GM18520 (cell line): ENCODE measurements around the gene ZBTB12.
A peak's percentile ranks its signal among the peaks of the same experiment; 100 is the strongest.
"Not testable (repeated sequence)": the region's sequence is repeated elsewhere in the genome, so short reads cannot be mapped to it uniquely, and the experiment has no call there.

Experiments used
- ATAC-seq: cut with Tn5 transposase; IDR thresholded peaks from one replicate; pipeline ENCODE4 v1.9.1; 2021; ENCODE audit not compliant: unreplicated experiment

The ZBTB12 gene

DNA sequence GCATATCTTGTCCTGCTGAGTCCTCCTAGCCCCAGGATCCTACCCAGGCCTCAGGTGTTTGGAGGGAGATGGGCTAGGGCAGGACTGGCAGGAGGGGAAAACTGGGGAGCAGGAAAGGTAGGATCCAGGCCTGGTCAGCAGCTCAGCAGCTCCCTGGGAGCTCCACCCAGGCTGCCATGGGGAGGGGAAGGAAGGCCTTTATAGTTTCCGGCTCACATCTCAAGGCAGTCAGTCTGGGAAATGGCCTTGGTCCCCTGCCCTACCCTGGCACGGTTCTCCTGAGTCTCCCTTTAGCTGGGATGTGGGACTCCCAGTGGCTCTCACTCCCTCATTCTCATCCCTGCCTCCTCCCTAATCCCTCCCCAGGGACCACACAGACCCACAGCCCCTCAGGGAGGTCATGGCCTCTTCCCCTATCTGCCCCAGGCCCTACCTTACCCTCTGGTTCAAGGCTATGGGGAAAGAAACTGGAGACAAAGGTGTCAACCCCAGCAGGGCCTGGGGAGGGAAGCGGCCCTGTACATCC is 24.7 kb downstream of the ZBTB12 start:
- ATAC-seq, result no peak

GRCh38 chr6:31876357-31876756 is 25.5 kb downstream of the ZBTB12 start:
- no peak for ATAC-seq

DNA sequence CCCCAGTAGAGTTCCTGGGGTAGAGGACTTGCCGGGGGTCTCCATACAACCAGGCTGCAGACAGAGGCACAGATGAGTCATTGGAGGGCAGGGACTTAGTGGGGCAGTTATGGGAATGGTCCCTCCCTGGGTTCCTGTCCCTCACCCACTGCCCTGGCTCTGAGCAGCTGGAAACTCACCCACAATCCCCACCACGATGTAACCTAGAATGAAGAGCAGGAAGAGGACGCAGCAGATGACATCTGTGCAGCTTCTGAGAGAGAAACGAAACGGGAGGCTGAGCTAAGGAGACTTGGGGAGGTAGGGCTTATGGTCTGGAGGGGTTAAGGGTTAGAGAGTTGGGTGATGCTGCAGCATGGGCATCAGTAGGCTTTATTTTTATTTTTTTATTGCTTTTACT is 26.0 kb downstream of the ZBTB12 start:
- no peak for ATAC-seq

DNA sequence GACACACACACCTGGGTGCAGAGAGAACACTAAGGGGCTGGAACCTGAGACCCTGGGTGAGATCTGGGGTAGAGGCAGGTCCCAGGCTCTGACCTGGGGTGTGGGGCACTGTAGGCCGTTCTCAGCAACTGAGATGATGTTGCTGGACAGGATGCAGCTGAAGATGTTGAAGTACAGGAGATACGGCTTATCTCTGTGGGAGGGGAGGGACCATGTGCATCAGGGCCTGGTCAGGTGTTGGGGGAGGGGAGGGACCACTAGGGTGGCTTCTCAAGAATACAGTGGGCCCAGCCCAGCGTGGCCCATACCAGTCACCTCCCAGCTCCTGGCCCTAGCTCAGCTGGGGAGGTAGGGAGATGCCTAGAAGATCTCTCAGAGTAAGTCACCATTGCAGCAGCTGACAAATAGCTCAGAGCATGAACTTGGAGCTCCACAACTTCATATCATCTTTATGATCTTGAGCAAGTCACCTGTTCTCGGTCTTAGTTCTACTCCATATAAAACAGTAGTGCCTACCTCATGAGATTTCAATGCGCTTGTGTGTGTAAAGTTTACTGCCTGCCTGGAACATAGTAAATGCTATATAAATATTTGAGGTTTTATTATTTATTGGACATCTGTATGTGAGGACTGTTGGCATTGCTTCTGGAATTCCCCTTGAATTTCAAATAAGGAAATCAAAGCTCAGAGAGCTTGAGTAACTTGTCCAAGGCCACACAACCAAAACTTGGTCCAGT is 26.9 kb downstream of the ZBTB12 start:
- no peak for ATAC-seq

GRCh38 chr6:31874084-31874670 is 27.7 kb downstream of the ZBTB12 start:
- no peak for ATAC-seq

DNA sequence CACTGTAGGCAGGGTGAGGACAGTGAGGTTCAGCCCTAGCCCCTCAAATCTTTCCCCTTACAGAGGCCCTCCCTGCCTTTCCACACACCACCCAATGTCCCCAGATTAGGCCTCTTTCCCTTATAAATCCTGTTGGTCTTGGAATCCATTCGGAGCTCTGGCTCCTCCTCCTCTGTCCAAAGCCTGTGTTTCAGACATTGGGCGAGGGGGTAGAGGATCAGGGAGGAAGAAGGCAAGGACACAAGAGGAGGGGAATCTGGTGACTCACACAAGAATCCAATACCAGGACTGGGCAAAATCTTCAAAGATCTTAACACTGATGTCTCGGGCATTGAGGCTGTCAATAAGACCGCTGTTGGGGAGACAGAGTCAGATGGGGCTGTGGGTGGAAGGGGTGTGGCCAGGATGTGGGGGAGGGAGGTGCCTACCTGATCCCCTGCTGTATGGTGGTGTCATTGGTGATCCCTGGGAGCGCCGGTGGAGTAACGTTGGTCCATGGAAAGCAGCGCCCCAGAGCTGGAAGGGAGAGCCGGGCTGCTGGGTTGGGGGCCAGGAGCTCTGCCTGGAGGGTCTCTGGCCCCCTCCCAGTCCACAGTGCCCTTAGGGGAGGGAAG is 30.7 kb downstream of the ZBTB12 start:
- ATAC-seq, result no peak

DNA sequence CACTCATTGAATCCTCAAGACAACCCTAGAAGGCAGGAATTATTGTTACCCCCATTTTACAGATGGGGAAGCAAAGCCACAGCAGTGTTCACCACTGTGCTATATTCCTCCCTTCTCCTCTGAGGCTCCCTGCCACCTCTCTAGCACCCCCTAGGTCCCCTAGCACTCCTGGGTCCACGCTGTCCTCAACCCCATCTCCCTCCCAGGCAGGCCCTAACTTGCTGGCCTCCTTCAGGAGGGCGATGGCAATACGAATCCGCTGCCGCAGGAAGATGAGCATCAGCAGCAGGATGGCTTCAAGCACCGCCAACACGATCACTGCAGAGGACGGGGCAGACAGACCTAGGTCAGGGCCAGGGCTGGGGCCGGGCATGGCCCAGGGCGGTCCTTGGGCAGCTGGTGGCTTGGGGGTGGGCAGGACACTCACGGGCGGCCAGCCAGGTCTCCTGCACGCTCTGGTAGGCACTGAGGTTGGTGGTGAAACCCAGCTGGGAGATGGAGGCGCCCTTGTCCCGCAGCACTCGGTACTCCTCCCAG is 31.4 kb downstream of the ZBTB12 start:
- ATAC-seq, result no peak

GRCh38 chr6:31869343-31869742 is 32.5 kb downstream of the ZBTB12 start:
- no peak for ATAC-seq

- not testable (repeated sequence) for ATAC-seq
These were observed 33.3 kb downstream of the ZBTB12 start for GRCh38 chr6:31868658-31868971.

GRCh38 chr6:31865205-31866118 is 36.4 kb downstream of the ZBTB12 start:
- ATAC-seq, result no peak

GRCh38 chr6:31864818-31865204 is 37.1 kb downstream of the ZBTB12 start:
- no peak for ATAC-seq

- ATAC-seq, result not testable (repeated sequence)
These were observed 37.7 kb downstream of the ZBTB12 start for GRCh38 chr6:31864123-31864562.

DNA sequence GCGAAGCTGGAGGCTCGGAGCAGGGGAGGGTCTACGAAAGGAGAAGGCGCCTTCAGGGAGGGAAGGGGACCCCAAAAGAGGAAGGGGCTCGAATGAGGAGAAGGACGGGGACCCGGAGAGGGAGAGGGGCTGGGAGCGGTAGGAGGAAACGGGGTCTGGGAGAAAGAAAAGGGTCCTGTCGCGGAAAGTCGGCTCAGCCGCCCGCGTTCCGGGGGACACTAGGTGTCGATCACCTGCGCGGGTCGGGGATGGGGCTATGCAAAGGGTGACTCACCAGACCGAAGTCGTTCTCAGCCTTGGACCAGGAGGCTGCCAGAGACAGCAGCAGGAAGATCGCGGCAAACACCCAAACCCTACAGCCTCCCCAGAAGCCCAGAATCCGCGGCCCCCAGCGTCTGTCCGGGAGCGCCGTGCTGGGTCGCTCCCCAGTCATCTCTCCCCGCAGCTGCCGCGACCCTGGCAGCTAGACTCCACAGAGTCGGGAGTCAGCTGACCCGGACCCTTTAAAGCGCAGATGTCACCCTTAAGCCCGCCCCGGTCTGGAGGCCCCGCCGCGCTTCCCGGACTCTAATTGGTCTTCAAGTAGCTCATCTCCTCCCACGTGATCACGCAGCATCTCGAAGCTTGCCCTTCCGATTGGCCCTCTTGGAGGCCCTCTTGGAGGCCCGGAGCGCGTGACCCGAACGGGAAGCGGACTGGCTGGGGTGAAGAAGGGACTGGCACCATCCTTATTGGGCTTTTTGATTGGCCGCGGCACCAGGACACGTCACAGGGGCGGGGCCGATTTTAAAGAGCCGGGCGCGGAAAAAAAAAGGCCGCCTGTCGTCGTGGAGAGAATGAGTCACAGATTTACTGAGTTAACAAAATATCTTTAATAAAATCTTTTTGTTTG is 39.3 kb downstream of the ZBTB12 start, which contains the start of gene NEU1:
Gene NEU1 (minus strand): TSS at position 478 of the 892 bp plus-strand sequence. CDS start 45 bp downstream, at position 433.
- ATAC-seq, result peak; percentile 91

DNA sequence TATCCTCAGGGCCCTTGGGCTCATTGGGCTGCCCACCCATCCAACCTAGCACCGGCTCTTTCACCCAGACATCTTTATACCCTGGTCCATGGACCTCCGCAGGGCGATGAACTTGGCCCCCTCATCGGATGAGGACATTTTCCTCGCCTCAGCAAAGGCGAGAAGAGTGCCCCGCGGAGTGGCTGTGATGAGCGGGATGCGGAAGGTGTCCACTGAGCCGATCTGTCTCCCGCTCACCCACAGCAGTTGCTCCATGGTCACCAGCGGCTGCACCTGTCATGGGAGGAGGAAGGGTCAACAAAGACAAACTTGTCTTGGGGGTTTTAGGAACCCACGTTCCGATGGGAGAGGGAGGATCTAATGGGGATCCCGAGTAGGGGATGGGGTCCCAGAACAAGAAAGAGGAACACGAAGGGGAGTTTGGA is 40.0 kb downstream of the ZBTB12 start:
- no peak for ATAC-seq

GRCh38 chr6:31861150-31861549 is 40.7 kb downstream of the ZBTB12 start:
- no peak for ATAC-seq

DNA sequence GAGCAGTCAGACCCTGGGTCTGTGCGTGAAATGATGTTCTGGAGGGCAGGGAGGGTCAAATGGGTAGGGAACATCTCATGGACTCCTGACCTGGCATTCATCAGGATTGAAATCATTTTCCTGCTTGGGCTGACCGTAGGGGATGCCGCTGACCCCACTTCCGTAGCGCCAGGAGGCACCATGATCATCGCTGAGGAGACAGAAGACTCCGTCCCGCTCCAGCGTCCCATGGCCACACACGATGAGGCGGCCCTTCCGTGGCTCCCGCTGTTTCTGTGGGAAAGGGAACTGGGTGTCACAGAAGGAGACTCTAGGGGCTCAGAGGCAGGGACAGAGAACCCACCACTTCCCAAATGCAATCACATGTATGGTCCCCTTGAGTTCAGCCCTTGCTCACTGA is 41.5 kb downstream of the ZBTB12 start:
- ATAC-seq, result no peak

DNA sequence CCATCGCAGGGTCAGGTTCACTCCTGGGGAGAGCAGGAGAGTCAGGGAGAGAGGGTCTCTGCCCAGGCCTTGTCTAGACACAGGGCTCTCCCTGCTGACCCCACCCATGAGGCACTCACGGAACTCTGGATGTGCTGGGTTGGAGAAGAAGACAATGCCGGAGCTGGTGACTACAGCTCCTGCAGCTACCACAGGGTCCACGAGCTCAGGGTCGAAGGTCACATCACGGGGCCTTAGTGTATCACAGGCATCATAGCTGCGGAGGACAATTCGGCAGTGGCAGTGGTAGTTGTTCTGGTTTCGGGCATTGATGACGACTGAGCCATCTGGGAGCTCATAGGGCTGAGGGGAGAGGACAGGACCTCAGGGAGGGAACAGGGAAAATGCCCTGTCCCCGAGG is 42.0 kb downstream of the ZBTB12 start:
- no peak for ATAC-seq

GRCh38 chr6:31858707-31859106 is 43.2 kb downstream of the ZBTB12 start:
- no peak for ATAC-seq

GRCh38 chr6:31857774-31858173 is 44.1 kb downstream of the ZBTB12 start:
- not testable (repeated sequence) for ATAC-seq
